GM23248 (cell line): ENCODE data around the gene PLA2G5.

Source experiments
- EZH2 ChIP-seq: fragments of 200-600 bp; sonication (generic); IDR thresholded peaks from 2 replicates; pipeline ENCODE4 v1.6.1; 2018; ENCODE audit warnings: antibody characterized with exemption, mild to moderate bottlenecking; ENCODE audit not compliant: insufficient read depth, poor library complexity, severe bottlenecking
- EZH2phosphoT487 ChIP-seq: fragments of 200-600 bp; sonication (generic); IDR thresholded peaks from 2 replicates; pipeline ENCODE4 v1.6.1; 2018; ENCODE audit warnings: antibody characterized with exemption, moderate library complexity, mild to moderate bottlenecking, low read depth; ENCODE audit not compliant: insufficient read depth

- TF ChIP-seq EZH2phosphoT487 = no peak
- no peak for TF ChIP-seq EZH2
These were observed 45.9 kb downstream of the PLA2G5 start for GRCh38 chr1:20115916-20116315.
